GM23338 (cell line): ENCODE results near the gene OR7A10. TPM values are rescaled to one million over a fixed set of nuclear protein-coding genes. Genes with fewer than 3 reads are reported as not detected.

Experiments
- ATAC-seq: fragments of 200-7000 bp; cut with Tn5 transposase; 3 replicates; pipeline ENCODE4 v1.9.1; 2020
- DNase-seq: peaks from one replicate; pipeline ENCODE4 v3.0.0-alpha.2; 2015; ENCODE audit warnings: low spot score
- H2AFZ ChIP-seq: fragments of 200-600 bp; sonication (generic); 2 replicates; pipeline ENCODE4 v1.8.0; 2016; ENCODE audit warnings: antibody characterized with exemption, mild to moderate bottlenecking, moderate library complexity
- H3F3A ChIP-seq: fragments of 200-600 bp; sonication (generic); replicated peaks from 2 replicates; pipeline ENCODE4 v1.8.0; 2017; ENCODE audit warnings: antibody characterized with exemption, mixed run types, low read depth
- H3K27ac ChIP-seq: fragments of 200-600 bp; sonication (generic); 2 replicates; pipeline ENCODE4 v1.6.1; 2016; ENCODE audit warnings: low read depth
- H3K27me3 ChIP-seq: fragments of 200-600 bp; sonication (generic); 2 replicates; pipeline ENCODE4 v1.8.0; 2016; ENCODE audit warnings: mild to moderate bottlenecking, mixed run types, moderate library complexity; ENCODE audit not compliant: insufficient read depth
- H3K36me3 ChIP-seq: fragments of 200-600 bp; sonication (generic); 2 replicates; pipeline ENCODE4 v1.8.0; 2016; ENCODE audit warnings: mild to moderate bottlenecking; ENCODE audit not compliant: insufficient read depth
- H3K4me1 ChIP-seq: fragments of 200-600 bp; sonication (generic); 2 replicates; pipeline ENCODE4 v1.8.0; 2016; ENCODE audit warnings: mild to moderate bottlenecking, moderate library complexity; ENCODE audit not compliant: insufficient read depth
- H3K4me2 ChIP-seq: fragments of 200-600 bp; sonication (generic); 2 replicates; pipeline ENCODE4 v1.7.1; 2017; ENCODE audit warnings: mixed run types
- H3K4me3 ChIP-seq: fragments of 200-600 bp; sonication (generic); 2 replicates; pipeline ENCODE4 v1.6.1; 2016; ENCODE audit warnings: mixed run types
- H3K79me2 ChIP-seq: fragments of 200-600 bp; sonication (generic); replicated peaks from 2 replicates; pipeline ENCODE4 v1.8.0; 2017; ENCODE audit warnings: mild to moderate bottlenecking; ENCODE audit not compliant: insufficient read depth
- H3K9me2 ChIP-seq: fragments of 200-600 bp; sonication (generic); 2 replicates; pipeline ENCODE4 v1.8.0; 2017; ENCODE audit not compliant: insufficient read depth
- H4K20me1 ChIP-seq: fragments of 200-600 bp; sonication (generic); replicated peaks from 2 replicates; pipeline ENCODE4 v1.8.0; 2017; ENCODE audit warnings: mild to moderate bottlenecking; ENCODE audit not compliant: insufficient read depth
- H3K27ac Mint-ChIP-seq: 2 replicates; pipeline ENCODE4 v1.8.0; 2020; ENCODE audit warnings: inconsistent platforms, mild to moderate bottlenecking, moderate library complexity, mixed read lengths
- H3K27me3 Mint-ChIP-seq: 3 replicates; pipeline ENCODE4 v1.8.0; 2022; ENCODE audit warnings: low read depth, mild to moderate bottlenecking, moderate library complexity, mixed read lengths, inconsistent platforms; ENCODE audit not compliant: insufficient read depth, poor library complexity
- H3K36me3 Mint-ChIP-seq: 3 replicates; pipeline ENCODE4 v1.8.0; 2021; ENCODE audit warnings: low read depth, mild to moderate bottlenecking, inconsistent platforms, moderate library complexity, mixed read lengths
- H3K4me1 Mint-ChIP-seq: 3 replicates; pipeline ENCODE4 v1.8.0; 2020; ENCODE audit warnings: mild to moderate bottlenecking, inconsistent platforms, mixed read lengths
- H3K4me3 Mint-ChIP-seq: 3 replicates; pipeline ENCODE4 v1.8.0; 2021; ENCODE audit warnings: moderate library complexity, mild to moderate bottlenecking, inconsistent platforms, mixed read lengths
- H3K9me3 Mint-ChIP-seq: 3 replicates; pipeline ENCODE4 v1.8.0; 2020; ENCODE audit warnings: moderate library complexity, mild to moderate bottlenecking, inconsistent platforms, mixed read lengths
- EZH2 ChIP-seq: fragments of 200-600 bp; sonication (generic); IDR thresholded peaks from one replicate; pipeline ENCODE4 v1.8.0; 2017; ENCODE audit warnings: antibody characterized with exemption, mild to moderate bottlenecking, low read depth; ENCODE audit not compliant: unreplicated experiment
- JUNB ChIP-seq: IDR thresholded peaks from one replicate; pipeline ENCODE4 v1.6.1; 2016; ENCODE audit warnings: antibody characterized with exemption; ENCODE audit not compliant: unreplicated experiment
- STAT1 ChIP-seq: IDR thresholded peaks from one replicate; pipeline ENCODE4 v1.6.1; 2016; ENCODE audit warnings: antibody characterized with exemption; ENCODE audit not compliant: unreplicated experiment
- ZNF331 ChIP-seq: fragments of 250-450 bp; sonication (Bioruptor Pico); IDR thresholded peaks from 2 replicates; pipeline ENCODE4 v1.5.0; 2020; ENCODE audit warnings: low read depth, mild to moderate bottlenecking, moderate library complexity
- ZNF462 ChIP-seq: fragments of 250-450 bp; sonication (Bioruptor Pico); IDR thresholded peaks from 2 replicates; pipeline ENCODE4 v1.5.0; 2020; ENCODE audit warnings: mild to moderate bottlenecking, moderate library complexity
- polyA plus RNA-seq: library from polyadenylated mRNA; unstranded; fragments of >200 nt; fragmentation: Nextera tagmentation; extraction: Ambion mirVana; gene quantifications from 2 replicates; pipeline ENCODE4 v1.2.1, GENCODE V29; 2016
- total RNA-seq: library from RNA; depleted of rRNA; stranded (reverse); fragments of >200 nt; shearing (Covaris generic); gene quantifications from 2 replicates; pipeline ENCODE4 v1.2.3, GENCODE V29; 2014
- TF ChIP-seq, protein P1 (sequence below), 2 experiments: fragments of 200-600 bp in 1 of 2; sonication (generic) in 1 of 2; conservative IDR thresholded peaks; 2 replicates each; pipeline versions ENCODE4 v1.5.1 to v1.6.1; 2016 to 2017; ENCODE audit warnings: antibody characterized with exemption in 2 of 2, low read depth in 2 of 2, mild to moderate bottlenecking in 2 of 2, moderate library complexity in 1 of 2

The OR7A10 gene
- total and polyA plus RNA-seq, 2 experiments from 2014 or later: not detected

DNA sequence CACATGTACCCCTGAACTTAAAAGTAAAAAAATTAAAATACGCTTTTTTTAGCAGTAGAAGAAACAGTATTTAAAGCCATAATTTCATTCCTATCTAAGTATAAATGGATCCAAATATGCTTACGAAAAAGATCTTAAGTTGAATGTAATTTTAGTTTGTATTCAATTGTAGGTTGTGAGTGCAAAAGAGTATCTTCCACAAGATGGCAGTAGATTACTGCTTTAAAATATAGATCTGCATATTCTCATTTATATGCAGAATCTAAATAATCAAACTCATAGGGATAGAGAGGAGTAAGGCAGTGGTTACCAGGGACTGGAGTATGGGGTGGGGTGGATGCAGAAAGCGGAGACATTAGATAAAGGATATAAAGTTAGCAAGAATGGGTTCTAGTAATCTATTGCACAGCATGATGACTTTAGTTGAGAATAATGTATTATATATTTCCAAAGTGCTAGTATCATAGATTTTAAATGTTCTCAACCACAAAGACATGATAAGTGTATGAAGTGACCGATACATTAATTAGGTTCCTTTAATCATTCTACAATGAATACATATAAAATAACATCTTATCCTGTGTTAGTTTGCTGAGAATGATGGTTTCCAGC lies 23.0 kb upstream of the OR7A10 start:
- Mint-ChIP-seq H3K27ac (no peak overlapping the region), H3K36me3 (peaks cover 11% of the 10 kb centered on the region; the same call in 2 of the 3 replicates), H3K4me1 (no peaks in the 10 kb centered on the region), H3K27me3 (peaks cover 2% of the 10 kb centered on the region), H3K4me3 (no peak overlapping the region), H3K9me3 (peaks cover 84% of the 10 kb centered on the region)
- Histone ChIP-seq H2AFZ (no peak overlapping the region), H3K9me2 (no peaks in the 10 kb centered on the region), H3K4me2 (no peak overlapping the region), H3K79me2 (no peaks in the 10 kb centered on the region), H3F3A (no peaks in the 10 kb centered on the region), H3K4me3 (no peak overlapping the region), H3K4me1 (no peaks in the 10 kb centered on the region), H3K27ac (no peak overlapping the region), H3K36me3 (no peaks in the 10 kb centered on the region), H4K20me1 (no peaks in the 10 kb centered on the region), H3K27me3 (no peaks in the 10 kb centered on the region)
- DNase-seq (peak; percentile 44), ATAC-seq (no peak)
- TF ChIP-seq, protein P1, sequence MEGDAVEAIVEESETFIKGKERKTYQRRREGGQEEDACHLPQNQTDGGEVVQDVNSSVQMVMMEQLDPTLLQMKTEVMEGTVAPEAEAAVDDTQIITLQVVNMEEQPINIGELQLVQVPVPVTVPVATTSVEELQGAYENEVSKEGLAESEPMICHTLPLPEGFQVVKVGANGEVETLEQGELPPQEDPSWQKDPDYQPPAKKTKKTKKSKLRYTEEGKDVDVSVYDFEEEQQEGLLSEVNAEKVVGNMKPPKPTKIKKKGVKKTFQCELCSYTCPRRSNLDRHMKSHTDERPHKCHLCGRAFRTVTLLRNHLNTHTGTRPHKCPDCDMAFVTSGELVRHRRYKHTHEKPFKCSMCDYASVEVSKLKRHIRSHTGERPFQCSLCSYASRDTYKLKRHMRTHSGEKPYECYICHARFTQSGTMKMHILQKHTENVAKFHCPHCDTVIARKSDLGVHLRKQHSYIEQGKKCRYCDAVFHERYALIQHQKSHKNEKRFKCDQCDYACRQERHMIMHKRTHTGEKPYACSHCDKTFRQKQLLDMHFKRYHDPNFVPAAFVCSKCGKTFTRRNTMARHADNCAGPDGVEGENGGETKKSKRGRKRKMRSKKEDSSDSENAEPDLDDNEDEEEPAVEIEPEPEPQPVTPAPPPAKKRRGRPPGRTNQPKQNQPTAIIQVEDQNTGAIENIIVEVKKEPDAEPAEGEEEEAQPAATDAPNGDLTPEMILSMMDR (conservative IDR thresholded peaks at IDR 0.05; ENCODE audit: low read depth in 2 of 2): peak; percentile 34 to 68; a peak in 3 of 4 replicates
- TF ChIP-seq STAT1: no peak
- TF ChIP-seq JUNB: no peak
- no peak for TF ChIP-seq EZH2
- no peak for TF ChIP-seq ZNF462 (CRISPR knock-in tag)
- no peak for TF ChIP-seq ZNF331 (CRISPR knock-in tag)
